GM12801 (cell line): ENCODE results near the gene UBE4A.

ENCODE experiments used
- CTCF ChIP-seq: IDR thresholded peaks from one replicate; pipeline ENCODE4 v1.5.1; 2011; ENCODE audit warnings: control low read depth; ENCODE audit not compliant: insufficient read length; ENCODE audit errors: extremely low read depth

Gene UBE4A

GRCh38 chr11:118328745-118329144 is 30.7 kb upstream of the UBE4A start:
- TF ChIP-seq CTCF = no peak

GRCh38 chr11:118334745-118335144 is 24.7 kb upstream of the UBE4A start:
- no peak for TF ChIP-seq CTCF

GRCh38 chr11:118338637-118339061 is 20.8 kb upstream of the UBE4A start:
- no peak for TF ChIP-seq CTCF

GRCh38 chr11:118339281-118339961 is 20.0 kb upstream of the UBE4A start:
- no peak for TF ChIP-seq CTCF

- no peak for TF ChIP-seq CTCF
Measured at GRCh38 chr11:118340449-118340848, 19.0 kb upstream of the UBE4A start.

- TF ChIP-seq CTCF = no peak
Measured at GRCh38 chr11:118341261-118341660, 18.1 kb upstream of the UBE4A start.

- no peak for TF ChIP-seq CTCF
Measured at GRCh38 chr11:118341815-118342489, 17.4 kb upstream of the UBE4A start.
